Lower leg skin (tissue), 3 donors: Measurements from ENCODE around the gene TTC21A.

Source experiments
- CTCF ChIP-seq, 3 donors: fragments of 450-650 bp; IDR thresholded peaks; one replicate each; pipeline ENCODE4 v1.5.1; 2016; ENCODE audit warnings: antibody characterized with exemption in 3 of 3, mild to moderate bottlenecking in 3 of 3, moderate library complexity in 2 of 3
- POLR2A ChIP-seq, 2 donors: fragments of 450-650 bp; IDR thresholded peaks; one replicate each; pipeline ENCODE4 v1.6.1; 2016 to 2017; ENCODE audit warnings: antibody characterized with exemption in 2 of 2, mild to moderate bottlenecking in 1 of 2, moderate library complexity in 1 of 2

DNA sequence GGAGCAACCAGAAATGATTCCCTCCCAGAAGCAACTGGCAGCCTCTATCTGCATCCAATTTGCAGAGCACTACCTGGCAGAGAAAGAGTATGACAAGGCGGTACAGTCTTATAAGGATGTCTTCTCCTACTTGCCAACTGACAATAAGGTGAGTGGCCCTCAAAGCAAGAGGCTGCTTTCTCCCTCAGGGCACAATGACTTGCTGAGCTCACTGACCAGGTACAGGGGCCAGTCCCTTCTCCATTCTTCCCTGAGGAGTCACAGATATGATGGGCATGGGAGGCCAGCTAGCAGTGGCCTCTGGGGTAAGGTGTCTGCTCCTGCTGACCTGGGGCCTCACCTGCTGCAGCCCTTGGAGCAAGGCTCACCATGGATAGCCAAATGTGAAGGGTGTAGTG lies 25.6 kb downstream of the TTC21A start:
- TF ChIP-seq CTCF (IDR thresholded peaks at IDR 0.05) (no peak), POLR2A (IDR thresholded peaks at IDR 0.05) (no peak)
